Loucy (cell line): ENCODE data around the gene C8A.

ENCODE experiments used
- CTCF ChIP-seq: fragments of 200-600 bp; sonication (generic); conservative IDR thresholded peaks from 2 replicates; pipeline ENCODE4 v1.5.1; 2014; ENCODE audit warnings: mild to moderate bottlenecking, antibody characterized with exemption, low read length
- EZH2phosphoT487 ChIP-seq: fragments of 200-600 bp; IDR thresholded peaks from 2 replicates; pipeline ENCODE4 v1.6.1; 2018; ENCODE audit warnings: antibody characterized with exemption, mild to moderate bottlenecking, moderate library complexity, borderline replicate concordance

- TF ChIP-seq CTCF, result no peak
- no peak for TF ChIP-seq EZH2phosphoT487
Observed at GRCh38 chr1:56866656-56867055, 12.1 kb downstream of the C8A start.
